Iris pigment epithelial cell (primary cell): ENCODE data around the gene FOXK2.
A peak's percentile ranks its signal among the peaks of the same experiment; 100 is the strongest.
"Not testable (repeated sequence)": the region's sequence is repeated elsewhere in the genome, so short reads cannot be mapped to it uniquely, and the experiment has no call there.

ENCODE experiments used
- DNase-seq: peaks from one replicate; pipeline ENCODE4 v3.0.0-alpha.2; 2011; ENCODE audit warnings: low read depth

Gene FOXK2

GRCh38 chr17:82564241-82564640 lies 44.7 kb downstream of the FOXK2 start:
- DNase-seq = no peak

- DNase-seq = no peak
Observed at GRCh38 chr17:82565551-82565950, 46.0 kb downstream of the FOXK2 start.

- DNase-seq = no peak
Observed at GRCh38 chr17:82566129-82566960, 46.8 kb downstream of the FOXK2 start.

- DNase-seq = no peak
Observed at GRCh38 chr17:82567286-82567685, 47.8 kb downstream of the FOXK2 start.

GRCh38 chr17:82568997-82569393 lies 49.5 kb downstream of the FOXK2 start:
- DNase-seq = no peak

- DNase-seq = no peak
Observed at GRCh38 chr17:82569621-82570020, 50.1 kb downstream of the FOXK2 start.

GRCh38 chr17:82570277-82570676 lies 50.7 kb downstream of the FOXK2 start:
- DNase-seq = no peak

GRCh38 chr17:82571855-82572254 lies 52.3 kb downstream of the FOXK2 start:
- DNase-seq = no peak

GRCh38 chr17:82574041-82574440 lies 54.5 kb downstream of the FOXK2 start:
- DNase-seq = no peak

- DNase-seq = not testable (repeated sequence)
Observed at GRCh38 chr17:82575581-82576221, 56.2 kb downstream of the FOXK2 start.

GRCh38 chr17:82577300-82577699 lies 57.8 kb downstream of the FOXK2 start:
- no peak for DNase-seq

GRCh38 chr17:82579969-82580368 lies 60.4 kb downstream of the FOXK2 start:
- not testable (repeated sequence) for DNase-seq

GRCh38 chr17:82582213-82582612 lies 62.7 kb downstream of the FOXK2 start:
- peak; percentile 31 for DNase-seq

- no peak for DNase-seq
Observed at GRCh38 chr17:82582709-82583108, 63.2 kb downstream of the FOXK2 start.

GRCh38 chr17:82583720-82584234 lies 64.2 kb downstream of the FOXK2 start:
- DNase-seq = no peak

GRCh38 chr17:82585935-82586575 lies 66.5 kb downstream of the FOXK2 start:
- not testable (repeated sequence) for DNase-seq

GRCh38 chr17:82586576-82587233 lies 67.2 kb downstream of the FOXK2 start:
- no peak for DNase-seq

GRCh38 chr17:82587234-82588086 lies 67.9 kb downstream of the FOXK2 start:
- DNase-seq = no peak

GRCh38 chr17:82588266-82589175 lies 69.0 kb downstream of the FOXK2 start:
- no peak for DNase-seq

GRCh38 chr17:82589851-82590180 lies 70.3 kb downstream of the FOXK2 start:
- no peak for DNase-seq
